GM18499 (cell line): ENCODE measurements around the gene FBRSL1.

Experiments used
- ATAC-seq: cut with Tn5 transposase; IDR thresholded peaks from one replicate; pipeline ENCODE4 v1.9.1; 2021; ENCODE audit warnings: moderate number of reproducible peaks; ENCODE audit not compliant: insufficient read depth, unreplicated experiment

The FBRSL1 gene

DNA sequence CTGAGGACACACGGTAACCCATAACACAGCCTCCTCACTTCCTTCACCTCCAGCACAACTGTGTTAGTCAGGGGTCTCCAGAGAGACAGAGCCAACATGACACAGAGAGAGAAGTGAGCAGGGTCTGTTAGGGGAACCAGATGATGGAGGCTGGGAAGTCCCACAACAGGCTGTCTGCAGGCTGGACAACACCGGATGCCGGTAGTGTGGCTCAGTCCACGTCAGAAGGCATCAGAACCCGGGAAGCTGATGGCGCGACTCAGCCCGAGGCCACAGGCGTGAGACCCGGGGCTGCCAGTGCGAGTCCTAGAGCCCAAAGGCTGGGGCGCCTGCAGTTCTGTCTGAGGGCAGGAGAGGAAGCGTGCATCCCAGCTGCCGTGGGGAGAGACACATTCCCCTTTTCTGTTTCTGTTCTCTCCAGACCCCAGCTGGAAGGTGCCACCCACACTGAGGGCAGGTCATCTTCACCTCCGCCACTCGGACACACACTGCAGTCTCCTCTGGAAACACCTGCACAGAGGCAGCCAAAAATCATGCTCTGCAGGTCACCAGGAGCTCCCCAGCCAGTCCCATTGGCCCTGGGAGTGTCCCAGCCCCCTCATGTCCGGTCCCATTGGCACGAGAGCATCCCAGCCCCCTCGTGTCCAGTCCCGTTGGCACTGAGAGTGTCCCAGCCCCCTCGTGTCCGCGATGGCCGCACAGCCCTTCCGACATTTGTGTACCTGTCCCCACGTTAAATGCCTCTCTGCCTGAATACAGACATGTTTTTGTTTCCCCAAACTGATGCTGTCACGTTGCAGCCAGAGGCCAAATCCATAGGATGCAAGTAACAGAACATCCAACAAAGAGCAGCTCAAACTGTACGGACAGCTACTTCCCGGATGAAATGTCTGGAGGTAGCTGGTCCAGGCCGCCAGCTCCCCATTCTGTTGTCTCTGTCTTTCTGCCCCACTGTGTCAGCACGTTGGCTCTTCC lies 7.9 kb upstream of the FBRSL1 start:
- ATAC-seq: no peak

DNA sequence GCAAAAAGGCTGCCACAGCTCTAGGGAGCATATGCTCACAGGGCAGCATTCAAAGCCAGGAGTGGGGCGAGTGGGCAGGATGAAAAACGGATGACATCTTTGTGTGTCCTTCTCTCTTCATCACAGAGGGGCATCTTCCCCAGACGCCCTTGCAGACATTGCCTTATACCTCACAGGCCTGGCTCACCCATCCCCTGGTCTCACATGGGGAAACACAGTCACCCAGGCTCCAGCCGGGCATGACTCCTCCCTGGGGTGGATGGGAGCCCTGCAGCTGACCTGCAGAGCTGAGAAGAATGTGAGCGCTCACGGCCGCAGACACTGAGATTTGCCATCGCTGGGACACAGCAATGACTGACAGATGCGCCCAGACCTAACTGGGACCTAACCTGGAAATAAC lies 7.2 kb upstream of the FBRSL1 start:
- no peak for ATAC-seq

GRCh38 chr12:132483208-132483607 lies 6.7 kb upstream of the FBRSL1 start:
- no peak for ATAC-seq

DNA sequence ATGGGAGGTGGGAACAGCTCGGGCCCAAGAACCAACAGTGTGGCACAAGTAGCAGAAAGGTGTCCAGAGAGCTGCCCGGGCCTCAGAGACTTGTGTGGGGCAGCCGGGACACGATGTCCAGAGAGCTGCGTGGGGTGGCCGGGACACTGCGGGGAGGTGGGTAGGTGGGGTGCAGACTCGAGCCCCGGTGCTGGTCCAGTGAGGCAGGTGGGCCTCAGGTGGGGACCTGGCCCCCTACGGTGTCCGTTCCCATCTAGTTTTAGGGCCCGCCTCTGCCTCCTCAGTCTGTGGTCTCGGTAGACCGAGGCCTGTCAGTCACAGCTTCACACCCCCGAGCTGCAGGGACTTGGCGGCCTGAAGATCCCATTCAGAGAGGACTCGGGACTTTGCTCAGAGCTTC lies 6.3 kb upstream of the FBRSL1 start:
- no peak for ATAC-seq

DNA sequence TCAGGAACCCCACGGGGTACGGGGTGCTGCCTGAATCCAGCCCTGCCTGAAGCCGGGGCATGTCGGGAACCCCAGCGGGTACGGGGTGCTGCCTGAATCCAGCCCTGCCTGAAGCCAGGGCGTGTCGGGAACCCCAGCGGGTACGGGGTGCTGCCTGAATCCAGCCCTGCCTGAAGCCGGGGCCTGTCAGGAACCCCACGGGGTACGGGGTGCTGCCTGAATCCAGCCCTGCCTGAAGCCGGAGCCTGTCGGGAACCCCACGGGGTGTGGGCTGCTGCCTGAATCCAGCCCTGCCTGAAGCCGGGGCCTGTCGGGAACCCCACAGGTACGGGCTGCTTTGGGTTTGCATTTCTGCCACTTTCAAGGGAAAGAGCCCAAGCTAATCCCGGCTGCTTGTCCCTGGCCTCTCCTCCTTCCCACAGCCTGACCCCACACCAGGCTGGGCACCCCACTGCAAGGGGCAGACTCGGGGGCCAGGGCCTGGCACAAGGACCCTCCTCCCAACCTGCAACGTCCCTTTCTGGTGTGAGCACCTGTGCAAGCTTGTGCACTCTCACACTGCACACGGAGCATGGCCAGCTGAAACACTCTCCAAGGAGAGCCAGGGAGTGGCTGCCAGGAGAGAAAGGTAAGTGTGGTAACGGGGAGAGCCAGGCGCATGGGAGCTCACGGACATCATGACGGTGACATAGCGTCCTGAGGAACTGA lies 5.6 kb upstream of the FBRSL1 start:
- no peak for ATAC-seq

GRCh38 chr12:132484891-132485441 lies 5.0 kb upstream of the FBRSL1 start:
- ATAC-seq: no peak

- ATAC-seq: no peak
Measured at GRCh38 chr12:132485619-132486018, 4.3 kb upstream of the FBRSL1 start.

DNA sequence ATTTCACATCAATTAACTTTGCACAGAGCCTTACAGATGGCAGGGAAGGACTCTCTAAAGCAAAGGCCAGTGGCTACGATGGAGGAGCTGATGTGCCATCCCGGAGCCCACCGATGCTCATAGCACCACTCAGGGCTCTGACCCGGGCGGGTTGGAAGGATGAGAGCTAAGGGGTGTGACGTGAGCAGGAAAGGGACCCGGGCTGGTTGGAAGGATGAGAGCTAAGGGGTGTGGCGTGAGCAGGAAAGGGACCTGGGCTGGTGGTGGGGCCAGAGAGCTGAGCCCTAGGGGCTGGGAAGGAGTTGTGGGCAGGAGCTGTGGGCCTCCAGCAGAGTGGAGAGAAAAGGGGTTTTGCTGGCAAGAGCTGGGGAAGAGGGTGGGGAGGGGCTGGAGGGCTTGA lies 3.8 kb upstream of the FBRSL1 start:
- ATAC-seq: no peak

GRCh38 chr12:132486576-132486975 lies 3.4 kb upstream of the FBRSL1 start:
- no peak for ATAC-seq

DNA sequence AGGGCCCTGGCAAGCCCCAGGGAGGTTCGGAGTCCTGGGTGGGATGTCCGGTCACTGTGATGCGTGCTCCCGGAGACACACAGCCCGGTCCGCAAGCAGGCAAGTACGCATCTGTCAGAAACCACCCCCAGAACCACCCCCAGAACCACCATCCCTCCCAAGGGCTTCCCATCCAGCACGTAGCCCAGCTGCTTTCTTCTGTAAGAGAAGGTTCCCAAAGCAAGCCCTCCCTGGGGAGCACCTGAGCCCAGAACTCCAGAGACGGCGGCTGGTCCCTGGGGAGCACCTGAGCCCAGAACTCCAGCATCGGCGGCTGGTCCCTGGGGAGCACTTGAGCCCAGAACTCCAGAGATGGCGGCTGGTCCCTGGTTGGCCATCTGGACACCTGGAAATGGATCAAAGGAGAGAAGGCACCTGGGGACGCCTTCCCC lies 2.6 kb upstream of the FBRSL1 start:
- no peak for ATAC-seq

- no peak for ATAC-seq
Measured at GRCh38 chr12:132488127-132489077, 1.5 kb upstream of the FBRSL1 start.

DNA sequence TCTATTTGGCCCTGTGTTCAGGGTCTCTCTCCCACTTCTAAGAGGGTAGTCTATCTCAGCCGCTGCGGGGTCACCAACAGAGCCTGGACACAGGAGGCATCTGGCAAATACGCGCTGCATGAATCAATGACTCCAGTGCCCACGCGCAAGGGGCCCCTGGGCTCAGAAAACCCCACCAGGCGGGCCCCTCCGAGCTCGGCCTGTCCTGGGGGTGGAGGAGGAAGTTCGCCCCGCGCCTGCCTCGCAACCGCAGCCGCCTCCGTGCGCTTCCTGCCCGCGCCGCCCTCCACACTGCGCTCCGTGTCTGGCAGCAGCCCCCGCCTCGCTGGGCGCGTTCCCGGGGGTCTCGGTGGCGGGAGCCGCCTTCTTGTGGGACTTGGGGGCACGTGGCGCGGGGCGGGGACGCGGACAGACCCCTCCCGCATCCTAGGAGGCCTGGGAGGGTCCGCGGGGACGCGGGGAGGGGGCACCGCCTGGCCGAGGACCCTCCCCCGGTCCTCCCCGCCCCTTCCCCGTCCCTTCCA lies 811 bp upstream of the FBRSL1 start:
- ATAC-seq: no peak

- no peak for ATAC-seq
Measured at GRCh38 chr12:132490422-132491137, 629 bp downstream of the FBRSL1 start.

DNA sequence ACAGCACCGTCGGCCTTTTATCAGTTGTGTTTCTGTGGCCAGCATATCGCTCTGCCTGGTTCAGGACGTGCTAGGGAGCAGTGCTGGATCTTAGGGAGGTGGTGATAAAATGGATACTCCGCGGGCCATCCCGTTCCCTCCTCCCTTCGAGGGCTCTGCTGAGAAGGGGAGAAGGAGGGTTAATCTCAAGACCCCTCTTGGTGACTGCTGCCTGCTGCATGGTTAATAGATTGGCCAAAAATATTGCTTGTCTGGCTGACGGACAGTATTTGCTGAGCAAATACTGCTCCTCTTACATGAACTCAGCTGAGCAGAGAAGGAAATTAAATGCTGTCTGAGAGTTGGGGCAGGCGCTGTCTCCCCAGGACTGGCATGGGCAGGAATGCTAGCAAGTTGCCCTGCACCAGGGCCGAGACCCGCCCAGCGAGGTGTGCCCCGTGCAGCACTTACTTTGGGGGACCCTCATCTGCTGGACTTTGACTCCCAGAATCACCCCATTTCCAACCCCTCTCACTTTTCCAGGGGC lies 1.2 kb downstream of the FBRSL1 start:
- no peak for ATAC-seq

GRCh38 chr12:132491761-132492378 lies 1.9 kb downstream of the FBRSL1 start:
- ATAC-seq: no peak

GRCh38 chr12:132492522-132492921 lies 2.6 kb downstream of the FBRSL1 start:
- ATAC-seq: no peak

GRCh38 chr12:132492951-132493350 lies 3.0 kb downstream of the FBRSL1 start:
- no peak for ATAC-seq

DNA sequence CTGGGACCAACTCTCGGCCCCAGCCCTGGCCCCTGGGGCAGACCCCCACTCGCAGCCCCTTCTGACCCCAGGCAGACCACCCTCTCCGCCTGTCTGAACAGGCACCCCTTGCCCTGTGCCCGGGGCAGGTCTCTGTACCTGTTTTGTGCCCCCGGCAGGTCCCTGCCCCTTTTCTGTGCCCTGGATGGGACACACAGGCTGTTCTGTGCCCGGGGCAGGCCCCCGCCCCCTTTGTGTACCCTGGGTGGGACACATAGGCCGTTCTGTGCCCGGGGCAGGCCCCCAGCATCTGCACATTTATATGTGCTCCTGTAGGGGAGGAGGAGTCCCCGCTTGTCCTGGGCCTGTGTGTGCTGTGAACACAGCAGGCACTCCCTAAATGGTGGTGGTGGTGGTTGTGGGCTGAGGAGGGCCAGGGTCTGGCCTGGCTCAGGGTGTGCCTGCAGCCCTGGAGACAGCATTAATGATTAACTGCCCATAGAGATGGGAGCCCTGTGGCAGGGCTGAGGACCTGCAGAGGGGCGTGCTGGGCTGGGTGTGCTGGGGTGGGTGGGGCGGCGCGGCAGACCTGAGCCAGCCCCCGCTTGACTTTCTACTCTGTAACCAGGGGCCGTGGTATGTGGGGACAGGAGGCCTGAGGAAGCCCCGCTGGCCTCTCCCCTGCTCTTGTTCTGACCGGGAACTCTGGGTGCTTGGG lies 3.7 kb downstream of the FBRSL1 start:
- no peak for ATAC-seq
